OCI-LY7 (cell line): ENCODE results near the gene ANKRD13D.

ENCODE experiments used
- EZH2phosphoT487 ChIP-seq: fragments of 200-600 bp; sonication (generic); IDR thresholded peaks from 2 replicates; pipeline ENCODE4 v1.6.1; 2018; ENCODE audit warnings: low read depth, borderline replicate concordance, mild to moderate bottlenecking, mixed run types, antibody characterized with exemption, low read length, moderate library complexity, mixed read lengths
- TF ChIP-seq, protein P1 (sequence below): fragments of 200-600 bp; sonication (generic); conservative IDR thresholded peaks from 2 replicates; pipeline ENCODE4 v1.5.1; 2014; ENCODE audit warnings: mild to moderate bottlenecking, antibody characterized with exemption, low read length, moderate library complexity, mixed read lengths

GRCh38 chr11:67299471-67300191 is 10.5 kb downstream of the ANKRD13D start:
- TF ChIP-seq, protein P1, sequence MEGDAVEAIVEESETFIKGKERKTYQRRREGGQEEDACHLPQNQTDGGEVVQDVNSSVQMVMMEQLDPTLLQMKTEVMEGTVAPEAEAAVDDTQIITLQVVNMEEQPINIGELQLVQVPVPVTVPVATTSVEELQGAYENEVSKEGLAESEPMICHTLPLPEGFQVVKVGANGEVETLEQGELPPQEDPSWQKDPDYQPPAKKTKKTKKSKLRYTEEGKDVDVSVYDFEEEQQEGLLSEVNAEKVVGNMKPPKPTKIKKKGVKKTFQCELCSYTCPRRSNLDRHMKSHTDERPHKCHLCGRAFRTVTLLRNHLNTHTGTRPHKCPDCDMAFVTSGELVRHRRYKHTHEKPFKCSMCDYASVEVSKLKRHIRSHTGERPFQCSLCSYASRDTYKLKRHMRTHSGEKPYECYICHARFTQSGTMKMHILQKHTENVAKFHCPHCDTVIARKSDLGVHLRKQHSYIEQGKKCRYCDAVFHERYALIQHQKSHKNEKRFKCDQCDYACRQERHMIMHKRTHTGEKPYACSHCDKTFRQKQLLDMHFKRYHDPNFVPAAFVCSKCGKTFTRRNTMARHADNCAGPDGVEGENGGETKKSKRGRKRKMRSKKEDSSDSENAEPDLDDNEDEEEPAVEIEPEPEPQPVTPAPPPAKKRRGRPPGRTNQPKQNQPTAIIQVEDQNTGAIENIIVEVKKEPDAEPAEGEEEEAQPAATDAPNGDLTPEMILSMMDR = no peak
- no peak for TF ChIP-seq EZH2phosphoT487
